DMS114 treated with DMSO at 0.1 percent for 48 hours (cell line): Measurements from ENCODE around the gene GTPBP1.
A peak's percentile ranks its signal among the peaks of the same experiment; 100 is the strongest.

Experiments
- DNase-seq: peaks from one replicate; lab custom pipeline; 2025; ENCODE audit not compliant: unreplicated experiment; lab: John Stamatoyannopoulos, UW

Gene GTPBP1

DNA sequence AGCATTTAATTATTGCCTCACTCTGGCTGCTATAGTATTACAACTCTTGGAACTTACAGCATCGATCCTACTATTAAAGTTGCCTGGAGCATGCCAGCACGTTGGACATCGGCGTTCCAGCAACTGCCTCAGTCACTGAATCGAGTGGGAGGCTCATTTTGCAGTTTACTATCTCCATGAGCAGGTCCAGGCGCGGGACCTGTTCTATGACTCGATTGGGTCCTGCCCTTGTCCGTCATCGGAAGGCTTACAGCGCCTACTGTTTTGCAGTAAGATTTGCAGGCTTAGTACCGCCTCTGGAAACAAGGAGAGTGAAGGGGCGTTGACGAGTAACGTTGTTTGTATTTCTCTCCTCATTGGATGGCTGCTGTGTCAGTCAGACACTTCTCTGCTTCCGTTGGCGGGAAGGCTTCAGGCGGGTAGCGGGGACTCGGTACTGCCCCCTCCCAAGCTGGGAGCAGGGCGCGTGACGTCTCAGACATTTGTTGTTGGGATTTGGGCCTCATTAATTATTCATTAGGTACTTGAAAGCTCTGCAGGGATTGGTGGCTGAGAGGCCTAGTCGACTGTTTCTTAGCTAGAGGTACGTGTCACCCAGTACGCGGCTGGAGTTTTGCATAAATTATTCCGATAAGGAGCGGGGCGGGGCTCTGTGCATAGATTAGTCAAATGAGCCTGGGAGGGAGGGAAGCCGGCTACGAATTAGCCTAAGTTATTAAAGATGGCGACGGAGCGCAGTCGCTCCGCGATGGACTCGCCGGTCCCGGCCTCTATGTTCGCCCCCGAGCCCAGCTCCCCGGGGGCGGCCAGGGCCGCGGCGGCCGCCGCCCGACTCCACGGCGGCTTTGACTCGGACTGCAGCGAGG is at the start of gene GTPBP1:
Gene GTPBP1, plus strand, starts transcription at position 710 of the 866 bp plus-strand sequence. Its CDS starts 12 bp downstream, at position 722.
- DNase-seq, result peak; percentile 100

DNA sequence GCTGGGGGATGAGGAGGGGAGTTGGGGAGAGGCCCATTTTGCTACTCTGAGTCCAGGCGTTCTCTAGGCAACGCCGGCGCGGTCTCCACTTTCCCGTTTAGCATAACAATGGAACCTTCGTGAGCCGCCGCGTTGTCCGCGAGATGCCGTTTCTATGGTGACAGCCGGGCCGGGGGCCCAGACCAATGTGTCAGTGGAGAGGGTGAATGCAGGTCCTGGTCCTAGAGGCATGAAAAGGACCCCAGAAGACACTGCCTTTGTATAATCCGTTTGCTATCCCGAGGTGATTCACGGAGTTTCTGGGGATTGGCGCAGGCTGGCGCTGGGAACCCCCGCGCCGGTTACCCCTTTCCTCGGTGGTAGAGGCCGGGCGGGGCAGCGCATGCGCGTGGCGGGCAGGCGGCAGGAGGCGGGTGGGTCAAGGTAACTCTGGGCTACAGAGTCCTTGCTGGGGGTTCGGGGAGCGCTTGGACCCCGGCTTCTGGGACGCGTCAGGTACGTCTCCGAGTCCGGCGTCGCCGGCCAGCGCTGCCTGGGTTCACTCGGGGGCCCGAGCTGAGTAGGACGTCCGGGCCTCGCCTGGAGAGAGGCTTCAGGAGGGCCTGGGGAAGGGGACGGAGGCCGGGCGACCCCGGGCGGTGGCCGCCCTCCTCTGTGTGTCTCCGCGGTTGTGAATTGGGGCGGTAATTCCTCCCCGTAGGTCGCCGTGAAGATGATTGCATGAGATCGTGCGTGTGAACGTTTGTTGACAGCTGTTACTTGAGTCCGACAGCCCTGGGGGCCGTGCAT is 49.3 kb upstream of the GTPBP1 start, which contains the start of the genes CBY1 and FAM227A:
Gene CBY1, plus strand, starts transcription at position 383 of the 789 bp plus-strand sequence. CDS start 11,417 bp downstream, outside the sequence.
Gene FAM227A, minus strand, starts transcription at position 137 of the 789 bp plus-strand sequence. CDS start 6,224 bp downstream, outside the sequence.
- peak; percentile 83 for DNase-seq

GRCh38 chr22:38657045-38657909 is 48.5 kb upstream of the GTPBP1 start:
- DNase-seq, result no peak

DNA sequence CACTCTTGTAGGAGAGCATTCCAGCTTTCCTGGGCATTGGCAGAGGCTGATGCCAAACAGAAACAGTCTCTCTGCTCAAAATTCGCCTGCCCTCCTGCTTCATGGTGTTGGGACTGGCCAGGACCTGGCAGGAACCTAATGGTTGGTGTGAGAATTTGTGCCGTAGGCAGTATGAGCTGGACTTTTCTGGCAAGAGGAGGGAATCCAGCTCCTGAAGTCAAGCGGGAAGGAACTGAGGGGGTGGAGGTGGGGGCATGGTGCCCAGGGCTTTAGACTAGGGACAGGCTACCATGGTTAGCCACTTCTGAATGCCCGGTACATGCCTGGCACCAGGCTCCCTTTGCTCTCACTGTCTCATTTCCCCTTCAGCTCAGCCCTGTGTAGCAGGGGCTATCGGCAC is 30.9 kb upstream of the GTPBP1 start:
- DNase-seq, result no peak

GRCh38 chr22:38675833-38676232 is 29.9 kb upstream of the GTPBP1 start:
- DNase-seq, result no peak

- DNase-seq, result peak; percentile 78
Observed at GRCh38 chr22:38681582-38682335, 24.0 kb upstream of the GTPBP1 start, which contains the start of gene TOMM22. TSS of gene TOMM22 (plus strand) at chr22:38681957. CDS start at chr22:38681979, 22 bp downstream.

- no peak for DNase-seq
Observed at GRCh38 chr22:38684895-38685294, 20.8 kb upstream of the GTPBP1 start.

DNA sequence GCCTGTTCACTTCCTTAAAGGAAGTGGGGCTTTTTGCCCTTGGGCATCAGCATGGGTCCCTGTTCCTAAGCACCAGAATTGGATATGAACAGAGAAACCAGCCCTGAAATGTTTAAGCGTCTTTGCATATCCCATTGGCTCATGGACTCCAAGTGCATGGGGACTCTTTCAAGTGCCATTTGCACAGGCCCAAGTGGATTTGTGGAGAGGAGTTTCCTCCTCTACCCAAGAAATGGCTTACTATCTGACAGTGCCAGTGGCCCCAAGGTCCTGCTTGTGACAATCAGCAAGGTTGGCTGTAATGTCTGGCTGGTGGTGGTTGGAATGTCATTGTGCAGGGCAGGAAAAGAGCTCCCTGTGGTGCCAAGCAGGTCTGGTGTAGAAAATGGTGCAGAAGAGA is 20.0 kb upstream of the GTPBP1 start:
- no peak for DNase-seq

- no peak for DNase-seq
Observed at GRCh38 chr22:38689651-38690050, 16.1 kb upstream of the GTPBP1 start.

DNA sequence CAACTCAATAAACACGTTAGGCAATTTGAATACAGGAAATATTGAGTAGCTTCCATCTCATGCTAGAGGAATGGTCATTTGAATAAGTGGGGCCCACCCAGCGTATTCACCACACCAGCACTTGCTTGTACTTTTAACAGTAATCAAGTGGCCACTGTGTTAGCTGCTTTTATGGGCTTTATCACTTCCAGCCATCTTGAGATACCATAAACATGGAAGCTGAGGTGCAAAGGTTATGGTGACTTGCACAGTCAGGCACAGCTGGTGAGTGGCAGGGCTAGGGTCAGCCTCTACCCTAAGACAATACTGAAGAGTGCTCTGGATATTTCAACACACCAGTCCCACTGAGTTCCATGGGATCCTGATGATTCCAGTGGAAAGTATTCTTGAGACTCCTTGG is 11.7 kb upstream of the GTPBP1 start:
- no peak for DNase-seq

DNA sequence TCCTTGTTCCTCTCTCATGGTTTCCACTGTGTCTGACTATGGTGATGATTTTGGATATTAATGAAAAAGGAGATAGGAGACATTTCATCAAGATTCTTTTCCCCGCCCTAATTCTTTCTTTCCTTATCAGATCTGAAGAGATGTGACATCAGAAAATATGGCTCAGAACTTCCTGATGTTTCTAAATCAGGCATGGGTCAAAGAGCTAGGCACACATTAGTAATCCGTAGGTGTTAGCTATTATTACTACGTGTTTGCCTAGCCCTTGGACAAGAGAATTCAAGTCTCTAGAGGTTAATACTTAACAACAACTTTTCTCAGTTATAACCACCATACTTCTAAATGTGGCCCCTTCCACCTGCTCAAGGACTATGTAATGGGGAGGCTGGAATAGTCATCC is 10.8 kb upstream of the GTPBP1 start:
- DNase-seq, result no peak

DNA sequence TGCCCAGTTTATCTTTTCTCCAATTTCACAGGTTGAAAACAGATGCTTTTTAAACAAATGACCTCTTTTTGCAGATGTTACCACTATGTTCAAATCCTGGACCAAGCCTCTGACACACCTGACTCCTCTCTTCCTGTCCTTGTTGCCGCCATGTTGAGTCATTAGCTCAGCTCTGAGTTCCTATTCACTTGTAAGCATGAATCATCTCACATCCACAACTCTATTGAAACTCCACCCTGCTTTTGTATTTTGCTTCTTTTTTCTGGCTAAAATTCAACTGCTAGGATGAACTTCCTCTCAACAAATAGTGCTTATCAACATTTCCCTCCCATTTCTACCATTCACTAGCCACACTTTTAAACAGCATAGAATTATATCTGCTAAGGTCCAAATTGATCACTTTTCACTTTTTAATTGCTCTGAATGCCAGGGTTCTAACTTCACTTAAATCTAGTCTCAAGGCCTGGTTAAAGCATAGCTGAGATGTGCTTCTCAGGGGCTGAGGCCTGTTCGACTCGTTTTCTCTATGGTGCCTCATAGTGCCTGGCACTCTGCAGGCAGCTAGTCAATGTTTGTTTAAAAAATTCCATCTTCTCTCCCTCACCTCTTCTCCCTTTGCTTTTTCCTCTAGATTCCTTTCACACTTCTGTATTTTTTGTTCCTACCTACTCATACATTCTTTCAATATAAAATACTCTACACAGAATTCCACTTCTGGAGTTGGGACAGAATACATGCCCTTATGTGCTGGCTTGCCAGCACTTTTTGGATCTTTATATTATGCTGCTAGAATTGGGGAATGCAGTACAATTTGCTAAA is 8.9 kb upstream of the GTPBP1 start:
- no peak for DNase-seq

DNA sequence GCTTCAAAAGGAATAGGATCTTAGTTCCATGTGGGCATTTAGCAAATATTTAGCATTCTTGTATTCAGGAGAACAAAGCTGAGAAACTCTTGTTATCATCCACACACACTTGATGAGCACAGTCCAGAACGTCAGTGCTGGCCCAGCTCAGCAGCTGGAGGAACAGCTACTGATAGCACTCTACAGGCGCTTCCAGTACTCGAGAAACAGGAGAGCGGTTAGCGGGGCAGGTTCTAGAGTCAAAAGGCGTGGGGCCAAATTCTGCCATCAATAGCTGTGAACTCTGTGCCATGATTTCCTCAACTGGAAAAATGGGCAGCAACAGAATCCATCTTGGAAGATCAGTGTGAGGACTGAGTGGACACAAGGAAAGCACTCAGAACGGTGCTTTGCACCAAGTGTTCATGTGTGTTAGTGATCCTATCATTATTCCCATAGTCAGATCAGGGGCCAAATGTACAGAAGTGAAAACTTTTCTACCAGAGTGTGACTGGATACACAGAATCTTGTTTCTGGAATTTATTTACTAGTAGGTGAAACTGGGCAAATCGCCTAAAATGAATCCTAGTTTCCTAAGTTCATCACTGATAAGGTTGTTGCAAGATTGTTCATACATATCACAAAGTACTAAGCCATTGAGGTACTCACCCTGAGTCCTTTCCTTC is 8.2 kb upstream of the GTPBP1 start:
- DNase-seq, result no peak

GRCh38 chr22:38698407-38699094 is 7.2 kb upstream of the GTPBP1 start:
- no peak for DNase-seq

GRCh38 chr22:38699143-38699542 is 6.6 kb upstream of the GTPBP1 start:
- no peak for DNase-seq

GRCh38 chr22:38699784-38700183 is 6.0 kb upstream of the GTPBP1 start:
- DNase-seq, result no peak

DNA sequence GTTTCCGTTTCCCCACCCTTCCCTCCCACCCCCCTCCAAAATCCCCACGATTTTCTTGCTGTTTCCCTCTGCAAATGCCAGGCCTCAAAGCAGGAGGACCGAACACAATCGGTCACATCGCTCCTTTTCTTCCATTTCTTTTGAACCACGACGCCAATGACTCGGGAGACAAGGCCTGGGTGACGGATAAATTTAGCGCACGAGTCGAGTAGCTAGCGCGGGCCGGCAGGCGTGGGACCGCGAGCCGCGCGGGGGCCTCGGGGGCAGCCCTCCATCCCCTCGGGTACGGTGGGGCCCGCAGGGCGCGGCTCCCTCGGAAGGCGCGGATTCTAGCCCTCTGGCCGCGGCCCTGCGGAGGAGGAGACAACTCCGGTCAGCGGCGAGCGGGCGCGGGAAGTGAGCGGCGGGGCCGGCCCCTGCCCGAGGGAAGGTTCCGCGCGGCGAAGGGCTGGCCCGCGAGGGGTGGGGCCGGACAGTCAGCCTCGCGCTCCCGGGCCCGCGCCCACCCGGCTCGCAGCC is 5.4 kb upstream of the GTPBP1 start:
- DNase-seq, result no peak
